SU-DHL-6 (cell line): ENCODE measurements around the gene ALDH16A1.

Experiments used
- H2AFZ ChIP-seq: fragments of 200-600 bp; sonication (generic); 2 replicates; pipeline ENCODE4 v1.6.1; 2014; ENCODE audit warnings: low read depth, mild to moderate bottlenecking, moderate library complexity, mixed read lengths, antibody characterized with exemption, low read length; ENCODE audit not compliant: severe bottlenecking
- H3F3A ChIP-seq: fragments of 200-600 bp; shearing (Covaris generic); 2 replicates; pipeline ENCODE4 v1.6.0; 2016; ENCODE audit warnings: antibody characterized with exemption, mild to moderate bottlenecking; ENCODE audit not compliant: insufficient read depth
- H3K27ac ChIP-seq: fragments of 200-600 bp; sonication (generic); 2 replicates; pipeline ENCODE4 v1.5.1; 2016; ENCODE audit warnings: low read depth, mild to moderate bottlenecking, low read length, moderate library complexity, mixed read lengths
- H3K27me3 ChIP-seq: fragments of 200-600 bp; sonication (generic), shearing (Covaris generic); 2 replicates; pipeline ENCODE4 v1.6.0; 2014; ENCODE audit warnings: mild to moderate bottlenecking, low read length
- H3K36me3 ChIP-seq: fragments of 200-600 bp; sonication (generic); 2 replicates; pipeline ENCODE4 v1.6.1; 2014; ENCODE audit warnings: mild to moderate bottlenecking, low read length, mixed read lengths
- H3K4me2 ChIP-seq: fragments of 300-600, 200-600 bp; shearing (Covaris generic), sonication (generic); 2 replicates; pipeline ENCODE4 v1.6.0; 2014; ENCODE audit warnings: low read length, low read depth, mild to moderate bottlenecking; ENCODE audit not compliant: poor library complexity, severe bottlenecking
- H3K4me3 ChIP-seq: fragments of 200-600 bp; sonication (generic); 2 replicates; pipeline ENCODE4 v1.5.1; 2014; ENCODE audit warnings: antibody characterized with exemption, low read length, mild to moderate bottlenecking, mixed read lengths; ENCODE audit not compliant: insufficient read depth, poor library complexity, severe bottlenecking
- H3K79me2 ChIP-seq: fragments of 200-600 bp; sonication (generic); 2 replicates; pipeline ENCODE4 v1.6.1; 2014; ENCODE audit warnings: mild to moderate bottlenecking, low read length, moderate library complexity; ENCODE audit not compliant: insufficient read depth
- H3K9ac ChIP-seq: fragments of 200-600 bp; sonication (generic); 2 replicates; pipeline ENCODE4 v1.7.0; 2014; ENCODE audit warnings: mild to moderate bottlenecking, low read length
- H3K9me2 ChIP-seq: fragments of 200-600 bp; sonication (generic); replicated peaks from 2 replicates; pipeline ENCODE4 v1.6.1; 2014; ENCODE audit warnings: low read length; ENCODE audit not compliant: insufficient read depth
- H3K9me3 ChIP-seq: fragments of 200-600 bp; sonication (generic); 2 replicates; pipeline ENCODE4 v1.6.1; 2014; ENCODE audit warnings: low read length, mixed read lengths; ENCODE audit not compliant: insufficient read depth
- H4K20me1 ChIP-seq: fragments of 200-600 bp; sonication (generic); 2 replicates; pipeline ENCODE4 v1.6.1; 2014; ENCODE audit warnings: low read depth, mild to moderate bottlenecking, antibody characterized with exemption, low read length, moderate library complexity, mixed read lengths
- CTCF ChIP-seq: fragments of 200-600 bp; sonication (generic); IDR thresholded peaks from one replicate; pipeline ENCODE4 v1.5.1; 2017; ENCODE audit warnings: antibody characterized with exemption, mild to moderate bottlenecking, low read length, moderate library complexity; ENCODE audit not compliant: insufficient read depth, poor library complexity, severe bottlenecking
- EZH2phosphoT487 ChIP-seq: fragments of 200-600 bp; sonication (generic), shearing (Covaris generic); conservative IDR thresholded peaks from 2 replicates; pipeline ENCODE4 v1.6.1; 2018; ENCODE audit warnings: mild to moderate bottlenecking, antibody characterized with exemption, low read length, moderate library complexity, mixed read lengths

Gene ALDH16A1

GRCh38 chr19:49507803-49508494, 54.9 kb downstream of the ALDH16A1 start:
- TF ChIP-seq EZH2phosphoT487 (no peak), CTCF (no peak)
- no peak overlapping the region for H3K9ac ChIP-seq

GRCh38 chr19:49512970-49513745, 60.1 kb downstream of the ALDH16A1 start:
- Histone ChIP-seq H2AFZ (peak overlapping the region; percentile 87), H3K4me3 (peak overlapping the region; percentile 52), H3K27ac (no peak overlapping the region), H3F3A (no peaks in the 10 kb centered on the region), H3K36me3 (no peaks in the 10 kb centered on the region), H3K27me3 (no peaks in the 10 kb centered on the region), H3K9me2 (no peaks in the 10 kb centered on the region), H3K9ac (peak overlapping the region; percentile 54), H4K20me1 (no peaks in the 10 kb centered on the region), H3K9me3 (no peaks in the 10 kb centered on the region), H3K4me2 (peak overlapping the region; percentile 67), H3K79me2 (no peaks in the 10 kb centered on the region)
- TF ChIP-seq CTCF = no peak

More at GRCh38 chr19:49507803-49508494, 54.9 kb downstream of the ALDH16A1 start:
- Histone ChIP-seq H3K4me3 (no peak overlapping the region), H3K79me2 (no peaks in the 10 kb centered on the region), H2AFZ (no peak overlapping the region), H3K27ac (no peak overlapping the region), H3K36me3 (no peaks in the 10 kb centered on the region), H3F3A (no peaks in the 10 kb centered on the region), H3K27me3 (no peaks in the 10 kb centered on the region), H3K4me2 (no peak overlapping the region), H3K9me3 (no peaks in the 10 kb centered on the region), H3K9me2 (no peaks in the 10 kb centered on the region), H4K20me1 (no peaks in the 10 kb centered on the region)

GRCh38 chr19:49513746-49514118, 60.7 kb downstream of the ALDH16A1 start:
- TF ChIP-seq CTCF = no peak
- Histone ChIP-seq H3K9me2 (no peaks in the 10 kb centered on the region), H3K36me3 (no peaks in the 10 kb centered on the region), H4K20me1 (no peaks in the 10 kb centered on the region), H3K4me2 (peak overlapping the region; percentile 67), H2AFZ (peak overlapping the region; percentile 87), H3K9me3 (no peaks in the 10 kb centered on the region), H3K4me3 (no peak overlapping the region), H3K9ac (peak overlapping the region; percentile 54), H3K79me2 (no peaks in the 10 kb centered on the region), H3F3A (no peaks in the 10 kb centered on the region), H3K27ac (no peak overlapping the region), H3K27me3 (no peaks in the 10 kb centered on the region)
